Dendritic cell treated with granulocyte-macrophage colony-stimulating factor and Interleukin-4, amounts not matched to agents 40 ng/mL and 50 ng/mL, for 4 days (primary cell): ENCODE results near the gene CORO2B.

Experiments used
- H3K27ac Mint-ChIP-seq: one replicate; pipeline ENCODE4 v1.8.0; 2022; ENCODE audit warnings: mild to moderate bottlenecking, mixed read lengths
- H3K27me3 Mint-ChIP-seq: one replicate; pipeline ENCODE4 v1.8.0; 2022; ENCODE audit warnings: mild to moderate bottlenecking, mixed read lengths
- H3K36me3 Mint-ChIP-seq: one replicate; pipeline ENCODE4 v1.8.0; 2022; ENCODE audit warnings: low read depth, mixed read lengths
- H3K4me1 Mint-ChIP-seq: one replicate; pipeline ENCODE4 v1.8.0; 2022; ENCODE audit warnings: low read depth, mixed read lengths
- H3K4me3 Mint-ChIP-seq: one replicate; pipeline ENCODE4 v1.8.0; 2022; ENCODE audit warnings: mild to moderate bottlenecking, moderate library complexity, mixed read lengths
- H3K9me3 Mint-ChIP-seq: one replicate; pipeline ENCODE4 v1.8.0; 2022; ENCODE audit warnings: mixed read lengths
- intact Hi-C: fragments of 100-400 bp; cut with micrococcal nuclease; formaldehyde crosslinking; loops from one replicate; pipeline ENCODE4 v1.15.0; 2022

Gene CORO2B

GRCh38 chr15:68683026-68683425, 104.2 kb downstream of the CORO2B start:
- H3K4me1 Mint-ChIP-seq = no peaks in the 10 kb centered on the region
- no peaks in the 10 kb centered on the region for H3K36me3 Mint-ChIP-seq
- H3K27me3 Mint-ChIP-seq = no peaks in the 10 kb centered on the region
- intact Hi-C loops = no loop called here
- H3K27ac Mint-ChIP-seq = no peak overlapping the region
- H3K4me3 Mint-ChIP-seq = no peak overlapping the region
- H3K9me3 Mint-ChIP-seq = no peaks in the 10 kb centered on the region

- Mint-ChIP-seq H3K4me1 (no peaks in the 10 kb centered on the region), H3K4me3 (no peak overlapping the region), H3K27ac (no peak overlapping the region), H3K9me3 (no peaks in the 10 kb centered on the region), H3K27me3 (no peaks in the 10 kb centered on the region), H3K36me3 (no peaks in the 10 kb centered on the region)
- intact Hi-C loops = no loop called here
These were observed 104.8 kb downstream of the CORO2B start for GRCh38 chr15:68683551-68683950.

DNA sequence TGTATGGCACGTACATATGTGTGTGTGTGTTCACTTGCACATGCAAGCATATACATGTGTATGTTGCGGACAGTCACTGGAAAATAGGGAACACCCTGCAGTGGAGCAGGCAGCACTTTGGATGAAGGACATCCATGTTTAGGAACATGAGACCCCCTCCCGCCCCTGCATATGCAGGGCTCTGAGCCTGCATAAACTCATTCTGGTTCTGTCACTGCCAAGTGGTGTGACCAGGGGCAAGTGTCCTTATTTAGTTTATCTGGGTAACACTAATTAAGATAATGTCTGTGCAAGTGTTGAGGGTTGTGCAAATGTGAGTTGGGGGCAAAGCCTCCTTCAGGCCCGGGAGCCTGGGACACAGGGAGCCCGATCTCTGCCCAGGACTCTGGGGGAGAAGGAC, 105.7 kb downstream of the CORO2B start:
- no peaks in the 10 kb centered on the region for H3K4me1 Mint-ChIP-seq
- no peak overlapping the region for H3K4me3 Mint-ChIP-seq
- no peaks in the 10 kb centered on the region for H3K9me3 Mint-ChIP-seq
- no peaks in the 10 kb centered on the region for H3K27me3 Mint-ChIP-seq
- intact Hi-C loops = no loop called here
- H3K27ac Mint-ChIP-seq = no peak overlapping the region
- H3K36me3 Mint-ChIP-seq = no peaks in the 10 kb centered on the region

DNA sequence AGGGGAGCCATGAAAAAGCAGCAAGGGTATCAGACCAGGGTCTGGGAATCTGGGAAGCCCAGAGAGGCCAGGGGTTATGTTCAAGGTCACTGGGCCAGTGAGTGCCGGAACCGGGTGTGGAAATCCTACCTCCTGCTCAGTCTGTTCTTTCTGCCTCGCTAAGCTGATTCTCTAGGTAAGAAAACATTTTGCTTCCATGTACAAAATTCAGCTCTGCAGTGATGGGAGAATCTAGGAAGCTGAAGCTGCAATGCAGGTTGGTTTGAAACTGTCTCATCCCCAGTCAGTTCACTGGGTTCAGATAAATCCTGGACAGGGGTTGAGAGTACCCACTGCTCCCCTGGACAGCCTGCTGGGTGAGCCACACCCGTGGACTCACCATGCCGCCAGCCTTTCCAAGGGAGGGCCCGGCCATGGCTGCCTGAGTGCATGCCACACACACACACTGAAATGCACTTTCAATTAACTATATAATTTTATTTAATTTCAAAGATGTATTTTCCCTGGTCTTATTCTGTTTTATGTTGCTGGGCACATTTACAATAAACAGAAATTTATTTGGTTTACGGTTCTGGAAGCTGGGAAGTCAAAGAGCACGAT, 108.4 kb downstream of the CORO2B start:
- intact Hi-C loops = no loop called here
- no peaks in the 10 kb centered on the region for H3K36me3 Mint-ChIP-seq
- H3K9me3 Mint-ChIP-seq = no peaks in the 10 kb centered on the region
- H3K27me3 Mint-ChIP-seq = no peaks in the 10 kb centered on the region
- no peak overlapping the region for H3K4me3 Mint-ChIP-seq
- H3K4me1 Mint-ChIP-seq = no peaks in the 10 kb centered on the region
- H3K27ac Mint-ChIP-seq = no peak overlapping the region

DNA sequence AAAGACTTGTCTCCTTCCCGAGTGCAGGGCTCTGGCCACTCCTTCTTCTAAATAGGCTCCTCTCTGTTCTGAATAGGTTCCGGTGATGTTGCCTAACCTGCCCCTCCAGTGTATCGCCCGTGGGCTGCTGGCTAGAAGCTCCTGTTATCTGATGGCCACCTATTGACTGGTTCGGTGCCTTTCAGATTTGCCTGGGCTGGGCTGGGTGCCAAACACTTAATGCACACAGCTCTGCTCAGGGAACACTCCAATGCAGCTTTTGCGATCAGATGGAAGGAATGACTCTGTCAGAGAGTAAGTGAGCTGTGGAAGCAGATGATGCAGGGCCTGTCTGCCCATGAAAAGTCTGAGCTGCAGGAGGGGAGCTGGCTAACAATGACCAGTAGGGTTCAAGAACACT, 112.9 kb downstream of the CORO2B start:
- Mint-ChIP-seq H3K9me3 (no peaks in the 10 kb centered on the region), H3K4me1 (peaks cover 9% of the 10 kb centered on the region), H3K36me3 (no peaks in the 10 kb centered on the region), H3K27me3 (no peaks in the 10 kb centered on the region), H3K4me3 (no peak overlapping the region), H3K27ac (no peak overlapping the region)
- intact Hi-C loops = no loop called here

DNA sequence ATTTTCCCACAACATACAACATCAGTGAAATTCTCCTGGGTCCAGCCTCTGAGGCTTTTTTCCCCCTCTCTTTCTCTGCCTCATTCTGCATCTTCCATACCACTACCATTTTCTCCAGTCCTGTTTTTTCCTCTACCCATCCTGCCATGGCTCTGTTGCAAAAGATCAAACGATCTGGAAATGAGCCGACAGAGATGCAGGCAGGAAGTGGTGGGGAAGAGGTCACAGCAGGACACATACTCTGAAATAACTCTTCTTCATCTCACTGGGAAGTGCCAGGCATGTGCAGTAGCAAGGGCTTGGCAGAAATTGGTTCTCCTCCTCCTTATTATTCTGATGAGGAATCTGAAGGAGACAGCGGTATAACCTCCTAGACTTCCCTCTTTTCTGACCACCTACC, 114.3 kb downstream of the CORO2B start:
- peaks cover 9% of the 10 kb centered on the region for H3K4me1 Mint-ChIP-seq
- no peaks in the 10 kb centered on the region for H3K9me3 Mint-ChIP-seq
- no peaks in the 10 kb centered on the region for H3K36me3 Mint-ChIP-seq
- H3K27ac Mint-ChIP-seq = no peak overlapping the region
- H3K4me3 Mint-ChIP-seq = no peak overlapping the region
- intact Hi-C loops = no loop called here
- no peaks in the 10 kb centered on the region for H3K27me3 Mint-ChIP-seq

DNA sequence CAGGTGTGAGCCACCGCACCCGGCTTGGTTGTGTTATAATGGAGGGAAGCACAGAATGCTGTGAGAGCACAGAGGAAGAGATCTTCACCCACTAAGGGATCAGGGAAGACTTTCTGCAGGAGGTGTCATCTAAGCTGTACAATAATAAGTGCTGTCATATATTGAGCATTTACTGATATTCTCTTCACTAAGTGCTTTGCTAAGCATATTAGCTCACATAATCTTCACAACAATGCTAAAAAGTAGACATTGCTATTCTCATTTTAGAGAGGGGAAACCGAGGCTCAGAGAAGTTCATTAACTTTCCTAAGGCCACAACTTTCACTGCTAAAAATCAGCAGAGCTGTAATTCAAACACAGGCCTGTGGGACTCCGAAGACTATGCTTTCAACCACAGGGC, 115.3 kb downstream of the CORO2B start:
- Mint-ChIP-seq H3K27ac (no peak overlapping the region), H3K4me3 (no peak overlapping the region), H3K36me3 (no peaks in the 10 kb centered on the region), H3K9me3 (no peaks in the 10 kb centered on the region), H3K4me1 (peaks cover 9% of the 10 kb centered on the region), H3K27me3 (no peaks in the 10 kb centered on the region)
- intact Hi-C loops = no loop called here

DNA sequence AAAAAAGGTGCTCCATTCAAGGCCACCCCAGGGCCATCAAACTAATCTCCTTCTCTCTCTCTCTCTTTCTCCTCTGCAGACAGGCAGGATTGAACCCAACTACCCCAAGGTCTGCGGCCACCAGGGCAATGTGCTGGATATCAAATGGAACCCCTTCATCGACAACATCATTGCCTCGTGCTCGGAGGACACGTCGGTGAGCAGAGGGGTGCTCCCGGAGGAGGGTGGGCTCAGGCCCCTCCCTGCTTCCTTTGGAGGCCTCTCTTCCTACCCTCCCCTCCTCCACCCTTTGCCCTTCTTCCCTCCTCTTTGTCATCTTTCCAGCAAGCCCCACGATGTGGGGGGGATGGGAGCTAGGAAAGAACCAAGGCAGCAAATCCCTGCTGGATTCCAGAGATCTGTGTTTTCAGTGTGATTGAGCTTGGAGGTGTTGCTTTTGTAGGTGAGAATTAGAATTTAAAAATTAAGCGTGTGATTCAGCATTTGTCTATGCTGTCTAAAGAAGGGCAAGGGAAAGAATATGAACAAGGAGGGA, 116.3 kb downstream of the CORO2B start:
- H3K4me3 Mint-ChIP-seq = no peak overlapping the region
- intact Hi-C loops = no loop called here
- no peaks in the 10 kb centered on the region for H3K27me3 Mint-ChIP-seq
- H3K27ac Mint-ChIP-seq = no peak overlapping the region
- no peaks in the 10 kb centered on the region for H3K9me3 Mint-ChIP-seq
- no peaks in the 10 kb centered on the region for H3K36me3 Mint-ChIP-seq
- H3K4me1 Mint-ChIP-seq = peaks cover 9% of the 10 kb centered on the region

DNA sequence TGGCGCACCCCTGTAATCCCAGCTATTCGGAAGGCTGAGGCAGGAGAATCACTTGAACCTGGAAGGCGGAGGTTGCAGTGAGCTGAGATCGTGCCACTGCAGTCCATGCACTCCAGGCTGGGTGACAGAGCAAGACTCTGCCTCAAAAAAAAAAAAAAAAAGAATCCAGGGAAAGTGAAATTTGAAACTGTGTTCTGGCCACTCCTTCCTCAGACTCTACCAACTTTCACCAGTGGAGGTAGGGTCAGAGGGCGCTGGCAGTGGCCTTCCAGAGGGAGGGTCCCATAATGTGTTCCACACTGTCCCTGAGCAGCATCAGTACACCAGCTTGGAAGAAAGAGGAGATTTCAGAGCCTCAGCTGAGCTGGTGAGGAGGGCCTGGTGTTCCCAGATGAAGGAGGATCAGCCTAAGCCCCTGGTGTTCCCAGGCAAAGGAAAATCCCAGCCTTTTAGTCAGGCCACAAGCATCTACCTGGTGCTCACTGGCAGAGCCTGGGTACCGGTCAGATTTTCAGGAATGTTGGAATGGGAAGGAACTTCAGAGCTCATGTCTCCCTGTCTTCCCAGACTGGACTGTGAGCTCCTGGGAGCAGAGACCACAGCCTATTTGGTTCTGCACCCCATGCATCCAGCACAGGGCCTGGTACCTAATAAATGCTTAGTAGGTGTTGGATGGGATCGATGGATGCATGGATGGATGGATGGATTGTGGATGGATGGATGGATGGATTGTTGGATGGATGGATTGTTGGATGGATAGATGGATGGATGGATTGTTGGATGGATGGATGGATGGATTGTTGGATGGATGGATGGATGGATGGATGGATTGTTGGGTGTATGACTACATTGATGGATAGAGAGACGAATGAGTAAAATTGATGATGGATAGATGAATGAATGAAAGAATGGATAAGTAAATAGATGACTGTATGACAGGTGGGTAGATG, 117.9 kb downstream of the CORO2B start:
- H3K27ac Mint-ChIP-seq = no peak overlapping the region
- H3K36me3 Mint-ChIP-seq = no peaks in the 10 kb centered on the region
- H3K4me1 Mint-ChIP-seq = peaks cover 9% of the 10 kb centered on the region
- H3K27me3 Mint-ChIP-seq = peaks cover 6% of the 10 kb centered on the region
- intact Hi-C loops = no loop called here
- H3K9me3 Mint-ChIP-seq = no peaks in the 10 kb centered on the region
- H3K4me3 Mint-ChIP-seq = no peak overlapping the region

DNA sequence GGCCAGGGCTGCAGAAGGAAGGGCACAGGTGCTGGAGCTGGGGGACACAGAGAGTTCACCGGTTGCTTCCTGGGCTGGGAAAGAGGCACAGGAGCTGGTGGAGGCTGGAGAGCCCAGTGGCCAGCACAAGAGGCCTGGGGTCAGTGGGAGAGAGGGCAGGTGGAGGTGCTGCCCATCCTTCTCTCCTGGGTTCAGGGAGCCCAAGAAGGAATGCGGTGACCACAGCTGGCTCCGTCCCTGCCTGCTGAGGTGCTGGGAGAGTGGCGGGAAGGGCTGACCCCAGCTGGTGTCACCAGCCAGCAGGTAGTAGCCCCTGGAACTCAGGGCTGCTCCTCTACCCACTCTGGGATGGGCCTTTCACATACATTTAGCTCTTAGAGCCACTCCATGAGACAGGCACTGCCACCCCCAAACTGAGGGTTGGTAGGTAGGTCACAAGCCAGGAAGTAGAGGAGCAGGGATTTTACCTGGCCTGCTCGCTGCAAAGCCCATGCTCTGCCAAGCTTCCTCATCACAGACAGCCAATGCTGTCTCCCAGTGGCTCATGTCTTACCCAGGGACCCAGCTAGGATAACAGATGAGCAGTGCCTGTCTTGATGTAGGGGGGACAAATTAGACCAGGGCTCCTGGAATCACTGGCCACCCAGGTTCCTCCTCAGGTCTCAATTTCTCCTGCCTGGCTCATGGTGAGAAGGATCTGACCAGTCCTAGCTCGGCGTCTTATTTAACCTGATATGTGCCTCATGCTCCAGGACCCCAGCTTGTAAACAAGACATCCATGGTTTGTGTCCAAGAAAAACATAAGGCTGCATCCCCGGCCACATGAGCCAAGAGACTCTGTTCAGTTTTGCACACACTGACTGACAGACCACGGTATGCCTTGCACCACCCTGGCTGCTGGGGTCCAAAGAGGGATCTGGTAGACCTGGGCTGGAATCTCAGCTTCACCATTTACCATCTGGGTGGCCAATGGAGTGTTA, 119.2 kb downstream of the CORO2B start:
- Mint-ChIP-seq H3K9me3 (no peaks in the 10 kb centered on the region), H3K27me3 (peaks cover 6% of the 10 kb centered on the region), H3K4me3 (no peak overlapping the region), H3K4me1 (peaks cover 6% of the 10 kb centered on the region), H3K27ac (no peak overlapping the region), H3K36me3 (no peaks in the 10 kb centered on the region)
- intact Hi-C loops = no loop called here

- H3K4me3 Mint-ChIP-seq = no peak overlapping the region
- H3K27ac Mint-ChIP-seq = no peak overlapping the region
- no peaks in the 10 kb centered on the region for H3K4me1 Mint-ChIP-seq
- no peaks in the 10 kb centered on the region for H3K36me3 Mint-ChIP-seq
- peaks cover 6% of the 10 kb centered on the region for H3K27me3 Mint-ChIP-seq
- no peaks in the 10 kb centered on the region for H3K9me3 Mint-ChIP-seq
- intact Hi-C loops = no loop called here
These were observed 119.9 kb downstream of the CORO2B start for GRCh38 chr15:68698708-68699107.

GRCh38 chr15:68699124-68699880, 120.5 kb downstream of the CORO2B start:
- H3K27ac Mint-ChIP-seq = no peak overlapping the region
- H3K27me3 Mint-ChIP-seq = peaks cover 6% of the 10 kb centered on the region
- H3K9me3 Mint-ChIP-seq = no peaks in the 10 kb centered on the region
- no peaks in the 10 kb centered on the region for H3K36me3 Mint-ChIP-seq
- intact Hi-C loops = no loop called here
- H3K4me1 Mint-ChIP-seq = no peaks in the 10 kb centered on the region
- no peak overlapping the region for H3K4me3 Mint-ChIP-seq

- H3K27me3 Mint-ChIP-seq = peaks cover 8% of the 10 kb centered on the region
- H3K4me3 Mint-ChIP-seq = no peak overlapping the region
- H3K27ac Mint-ChIP-seq = no peak overlapping the region
- no peaks in the 10 kb centered on the region for H3K36me3 Mint-ChIP-seq
- no peaks in the 10 kb centered on the region for H3K9me3 Mint-ChIP-seq
- intact Hi-C loops = no loop called here
- peaks cover 5% of the 10 kb centered on the region for H3K4me1 Mint-ChIP-seq
These were observed 121.2 kb downstream of the CORO2B start for GRCh38 chr15:68699881-68700454.
